ENCODE data around the gene SGK1. TPM values are rescaled to one million over a fixed set of nuclear protein-coding genes. Genes with fewer than 3 reads are reported as not detected.
"Not testable (repeated sequence)": the region's sequence is repeated elsewhere in the genome, so short reads cannot be mapped to it uniquely, and the experiment has no call there.

SGK1 gene
- total RNA-seq, 2 donors from 2014 or later, result 151 to 155 TPM

- no peak overlapping the region for H3K4me3 ChIP-seq
- TF ChIP-seq, protein P1, sequence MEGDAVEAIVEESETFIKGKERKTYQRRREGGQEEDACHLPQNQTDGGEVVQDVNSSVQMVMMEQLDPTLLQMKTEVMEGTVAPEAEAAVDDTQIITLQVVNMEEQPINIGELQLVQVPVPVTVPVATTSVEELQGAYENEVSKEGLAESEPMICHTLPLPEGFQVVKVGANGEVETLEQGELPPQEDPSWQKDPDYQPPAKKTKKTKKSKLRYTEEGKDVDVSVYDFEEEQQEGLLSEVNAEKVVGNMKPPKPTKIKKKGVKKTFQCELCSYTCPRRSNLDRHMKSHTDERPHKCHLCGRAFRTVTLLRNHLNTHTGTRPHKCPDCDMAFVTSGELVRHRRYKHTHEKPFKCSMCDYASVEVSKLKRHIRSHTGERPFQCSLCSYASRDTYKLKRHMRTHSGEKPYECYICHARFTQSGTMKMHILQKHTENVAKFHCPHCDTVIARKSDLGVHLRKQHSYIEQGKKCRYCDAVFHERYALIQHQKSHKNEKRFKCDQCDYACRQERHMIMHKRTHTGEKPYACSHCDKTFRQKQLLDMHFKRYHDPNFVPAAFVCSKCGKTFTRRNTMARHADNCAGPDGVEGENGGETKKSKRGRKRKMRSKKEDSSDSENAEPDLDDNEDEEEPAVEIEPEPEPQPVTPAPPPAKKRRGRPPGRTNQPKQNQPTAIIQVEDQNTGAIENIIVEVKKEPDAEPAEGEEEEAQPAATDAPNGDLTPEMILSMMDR (IDR thresholded peaks at IDR 0.05), result no peak
- H3K9me3 ChIP-seq, result no peaks in the 10 kb centered on the region
- H3K36me3 ChIP-seq, result no peaks in the 10 kb centered on the region
- no peak for DNase-seq (ENCODE audit: low spot score)
- no peak overlapping the region for H3K27ac ChIP-seq
- no peaks in the 10 kb centered on the region for H3K4me1 ChIP-seq
- H3K27me3 ChIP-seq, result no peaks in the 10 kb centered on the region
Measured at GRCh38 chr6:134256862-134257261, 61.0 kb downstream of the SGK1 start.

DNA sequence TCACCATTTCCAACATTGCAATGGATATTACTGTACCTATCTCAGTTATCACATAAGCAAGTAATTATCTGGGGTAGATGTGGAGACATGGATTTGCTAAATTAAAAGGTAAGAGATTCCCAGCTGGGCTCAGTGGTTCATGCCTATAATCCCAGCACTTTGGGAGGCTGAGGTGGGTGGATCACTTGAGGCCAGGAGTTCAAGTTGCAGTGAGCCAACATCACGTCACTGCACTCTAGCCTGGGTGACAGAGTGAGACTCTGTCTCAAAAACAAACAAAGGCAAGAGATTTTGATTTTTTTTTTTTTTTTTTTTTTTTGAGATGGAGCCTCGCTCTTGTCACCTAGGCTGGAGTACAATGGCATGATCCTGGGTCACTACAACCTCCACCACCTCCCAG is 62.6 kb downstream of the SGK1 start:
- H3K4me3 ChIP-seq; H3K27ac ChIP-seq; H3K36me3 ChIP-seq; DNase-seq (ENCODE audit: low spot score); H3K27me3 ChIP-seq; H3K4me1 ChIP-seq; H3K9me3 ChIP-seq: not testable (repeated sequence)

- H3K9me3 ChIP-seq, result no peaks in the 10 kb centered on the region
- no peaks in the 10 kb centered on the region for H3K27me3 ChIP-seq
- TF ChIP-seq, protein P1 (IDR thresholded peaks at IDR 0.05), result no peak
- H3K4me1 ChIP-seq, result peaks cover 0 to 17% of the 10 kb centered on the region in 2 donors
- H3K36me3 ChIP-seq, result no peaks in the 10 kb centered on the region
- no peak for DNase-seq (ENCODE audit: low spot score)
- no peak overlapping the region for H3K4me3 ChIP-seq
- no peak overlapping the region for H3K27ac ChIP-seq
Measured at GRCh38 chr6:134254118-134254517, 63.8 kb downstream of the SGK1 start.

- TF ChIP-seq, protein P1 (IDR thresholded peaks at IDR 0.05), result no peak
- Histone ChIP-seq H3K36me3 (no peaks in the 10 kb centered on the region), H3K4me3 (no peak overlapping the region), H3K9me3 (no peaks in the 10 kb centered on the region), H3K27me3 (no peaks in the 10 kb centered on the region), H3K27ac (no peak overlapping the region), H3K4me1 (peaks cover 0 to 18% of the 10 kb centered on the region in 2 donors)
- DNase-seq (ENCODE audit: low spot score), result no peak
Measured at GRCh38 chr6:134253681-134254080, 64.2 kb downstream of the SGK1 start.

DNA sequence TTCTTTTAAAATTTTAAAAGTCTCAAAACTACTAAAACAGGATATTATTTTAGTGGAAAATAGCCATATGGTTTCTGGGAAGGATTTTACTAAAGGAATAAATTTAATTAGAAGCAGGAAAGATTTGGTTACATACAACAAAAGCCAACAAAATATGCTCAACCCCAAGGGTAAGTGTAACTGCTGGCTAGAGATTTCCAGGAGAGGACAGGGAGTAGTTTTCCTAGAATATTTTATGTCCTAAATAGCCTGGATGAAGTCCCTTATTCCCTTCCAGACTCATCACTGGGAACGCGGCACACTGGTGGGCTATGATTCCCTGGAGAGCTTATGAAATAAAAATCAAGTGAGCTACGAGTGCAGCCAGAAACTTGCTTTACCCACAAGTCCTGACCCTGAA is 66.6 kb downstream of the SGK1 start:
- DNase-seq (ENCODE audit: low spot score), result no peak
- Histone ChIP-seq H3K27me3 (no peaks in the 10 kb centered on the region), H3K36me3 (no peaks in the 10 kb centered on the region), H3K9me3 (no peaks in the 10 kb centered on the region), H3K4me3 (no peak overlapping the region), H3K27ac (no peak overlapping the region), H3K4me1 (peaks cover 0 to 18% of the 10 kb centered on the region in 2 donors)
- TF ChIP-seq, protein P1 (IDR thresholded peaks at IDR 0.05), result no peak

DNA sequence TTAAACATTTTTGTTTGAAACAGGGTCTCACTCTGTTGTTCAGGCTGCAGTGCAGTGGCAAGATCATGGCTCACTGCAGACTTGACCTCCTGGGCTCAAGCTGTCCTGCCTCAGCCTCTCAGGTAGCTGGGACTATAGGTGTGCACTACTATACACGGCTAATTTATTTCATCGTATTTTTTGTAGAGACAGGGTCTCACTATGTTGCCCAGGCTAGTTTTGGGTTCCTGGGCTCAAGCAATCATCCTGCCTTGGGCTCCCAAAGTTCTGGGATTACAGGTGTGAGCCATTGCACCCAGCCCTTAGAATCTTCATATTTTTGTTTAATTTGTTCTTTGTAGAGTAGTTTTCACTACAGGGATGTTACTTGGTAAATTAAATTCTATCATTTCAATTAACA is 67.1 kb downstream of the SGK1 start:
- no peak overlapping the region for H3K27ac ChIP-seq
- no peaks in the 10 kb centered on the region for H3K27me3 ChIP-seq
- no peaks in the 10 kb centered on the region for H3K36me3 ChIP-seq
- TF ChIP-seq, protein P1 (IDR thresholded peaks at IDR 0.05), result no peak
- H3K4me1 ChIP-seq, result peaks cover 0 to 18% of the 10 kb centered on the region in 2 donors
- no peak overlapping the region for H3K4me3 ChIP-seq
- H3K9me3 ChIP-seq, result no peaks in the 10 kb centered on the region
- no peak for DNase-seq (ENCODE audit: low spot score)

All from right atrium auricular region (tissue), 2 donors.